ACC112 (cell line): ENCODE data around the gene MYL6B.

Experiments
- H2AFZ ChIP-seq: fragments of 200-600 bp; sonication (generic); one replicate; pipeline ENCODE4 v1.6.0; 2017; ENCODE audit warnings: antibody characterized with exemption, low read length; ENCODE audit not compliant: unreplicated experiment
- H3K27ac ChIP-seq: fragments of 200-600 bp; sonication (generic); 2 replicates; pipeline ENCODE4 v1.5.1; 2014; ENCODE audit warnings: low read depth, mild to moderate bottlenecking, antibody characterized with exemption, low read length, moderate library complexity
- H3K27me3 ChIP-seq: fragments of 200-600 bp; sonication (generic); 2 replicates; pipeline ENCODE4 v1.6.1; 2014; ENCODE audit warnings: mild to moderate bottlenecking, antibody characterized with exemption, low read length, moderate library complexity, mixed read lengths; ENCODE audit not compliant: insufficient read depth
- H3K36me3 ChIP-seq: fragments of 200-600 bp; sonication (generic); 2 replicates; pipeline ENCODE4 v1.6.1; 2016; ENCODE audit warnings: mild to moderate bottlenecking, antibody characterized with exemption, low read length, moderate library complexity, mixed read lengths; ENCODE audit not compliant: insufficient read depth
- H3K4me1 ChIP-seq: fragments of 200-600 bp; sonication (generic); one replicate; pipeline ENCODE4 v1.6.1; 2016; ENCODE audit warnings: low read length, mixed read lengths; ENCODE audit not compliant: insufficient read depth, unreplicated experiment, control insufficient read depth
- H3K4me3 ChIP-seq: fragments of 200-600 bp; sonication (generic); 2 replicates; pipeline ENCODE4 v1.5.1; 2014; ENCODE audit warnings: mild to moderate bottlenecking, low read depth, low read length
- H3K79me2 ChIP-seq: fragments of 200-600 bp; sonication (generic); one replicate; pipeline ENCODE4 v1.6.0; 2016; ENCODE audit warnings: low read length; ENCODE audit not compliant: control insufficient read depth, unreplicated experiment, insufficient read depth

MYL6B gene

GRCh38 chr12:56197921-56198635, 45.7 kb downstream of the MYL6B start:
- H3K79me2 ChIP-seq, result no peaks in the 10 kb centered on the region

GRCh38 chr12:56198836-56199235, 46.4 kb downstream of the MYL6B start:
- no peak overlapping the region for H2AFZ ChIP-seq
- no peaks in the 10 kb centered on the region for H3K79me2 ChIP-seq
- H3K4me1 ChIP-seq, result peaks cover 3% of the 10 kb centered on the region
- H3K27me3 ChIP-seq, result no peaks in the 10 kb centered on the region
- H3K4me3 ChIP-seq, result no peak overlapping the region
- H3K36me3 ChIP-seq, result no peaks in the 10 kb centered on the region
- no peak overlapping the region for H3K27ac ChIP-seq

More at GRCh38 chr12:56197921-56198635, 45.7 kb downstream of the MYL6B start:
- Histone ChIP-seq H3K27me3 (no peaks in the 10 kb centered on the region), H3K27ac (no peak overlapping the region), H3K4me3 (no peak overlapping the region), H2AFZ (no peak overlapping the region), H3K4me1 (peaks cover 6% of the 10 kb centered on the region), H3K36me3 (no peaks in the 10 kb centered on the region)

- H3K27me3 ChIP-seq, result no peaks in the 10 kb centered on the region
- no peaks in the 10 kb centered on the region for H3K79me2 ChIP-seq
- H3K4me3 ChIP-seq, result no peak overlapping the region
- H3K4me1 ChIP-seq, result peaks cover 5% of the 10 kb centered on the region
- peaks cover 11% of the 10 kb centered on the region for H3K36me3 ChIP-seq
- H2AFZ ChIP-seq, result no peak overlapping the region
- no peak overlapping the region for H3K27ac ChIP-seq
Measured at GRCh38 chr12:56202366-56202765, 50.0 kb downstream of the MYL6B start.

GRCh38 chr12:56202838-56203237, 50.5 kb downstream of the MYL6B start:
- H3K4me3 ChIP-seq, result no peak overlapping the region
- no peak overlapping the region for H3K27ac ChIP-seq
- no peak overlapping the region for H2AFZ ChIP-seq

GRCh38 chr12:56204275-56204674, 51.9 kb downstream of the MYL6B start:
- Histone ChIP-seq H3K36me3 (peaks cover 11% of the 10 kb centered on the region), H2AFZ (no peak overlapping the region), H3K4me3 (no peak overlapping the region), H3K4me1 (peaks cover 9% of the 10 kb centered on the region), H3K27me3 (no peaks in the 10 kb centered on the region), H3K27ac (no peak overlapping the region), H3K79me2 (no peaks in the 10 kb centered on the region)

More at GRCh38 chr12:56202838-56203237, 50.5 kb downstream of the MYL6B start:
- peaks cover 11% of the 10 kb centered on the region for H3K36me3 ChIP-seq
- no peaks in the 10 kb centered on the region for H3K27me3 ChIP-seq
- no peaks in the 10 kb centered on the region for H3K79me2 ChIP-seq
- H3K4me1 ChIP-seq, result peaks cover 9% of the 10 kb centered on the region

GRCh38 chr12:56205445-56205844, 53.1 kb downstream of the MYL6B start:
- Histone ChIP-seq H3K4me3 (no peak overlapping the region), H3K79me2 (no peaks in the 10 kb centered on the region), H3K4me1 (peaks cover 9% of the 10 kb centered on the region), H3K27me3 (no peaks in the 10 kb centered on the region), H3K27ac (no peak overlapping the region), H2AFZ (no peak overlapping the region), H3K36me3 (peaks cover 15% of the 10 kb centered on the region)

GRCh38 chr12:56206452-56207166, 54.2 kb downstream of the MYL6B start:
- no peak overlapping the region for H3K4me3 ChIP-seq
- no peak overlapping the region for H2AFZ ChIP-seq
- H3K36me3 ChIP-seq, result peaks cover 15% of the 10 kb centered on the region
- H3K79me2 ChIP-seq, result no peaks in the 10 kb centered on the region
- peak overlapping the region; percentile 17; the same call in 1 of the 2 replicates for H3K27ac ChIP-seq
- peaks cover 9% of the 10 kb centered on the region for H3K4me1 ChIP-seq
- no peaks in the 10 kb centered on the region for H3K27me3 ChIP-seq
